ENCODE data around the gene STX12.
"Not testable (repeated sequence)": the region's sequence is repeated elsewhere in the genome, so short reads cannot be mapped to it uniquely, and the experiment has no call there.

The STX12 gene

GRCh38 chr1:27776276-27776675, 3.3 kb downstream of the STX12 start:
- not testable (repeated sequence) for DNase-seq

- DNase-seq = no peak
Observed at GRCh38 chr1:27778056-27778455, 5.0 kb downstream of the STX12 start.

DNA sequence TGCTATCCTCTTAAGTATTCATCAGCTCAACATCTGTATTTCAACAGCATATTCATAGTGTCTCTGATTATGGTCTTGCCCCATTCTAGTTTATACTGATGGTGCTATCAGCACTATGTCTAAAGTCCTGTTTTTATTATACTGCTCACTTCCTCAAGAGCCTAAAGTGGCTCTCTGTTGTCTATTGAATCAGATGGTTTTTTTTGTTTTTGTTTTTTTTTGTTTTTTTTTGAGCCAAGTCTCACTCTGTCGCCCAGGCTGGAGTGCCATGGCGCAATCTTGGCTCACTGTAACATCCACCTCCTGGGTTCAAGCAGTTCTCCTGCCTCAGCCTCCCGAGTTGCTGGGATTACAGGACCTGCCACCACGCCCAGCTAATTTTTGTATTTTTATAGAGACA, 6.1 kb downstream of the STX12 start:
- DNase-seq = no peak

DNA sequence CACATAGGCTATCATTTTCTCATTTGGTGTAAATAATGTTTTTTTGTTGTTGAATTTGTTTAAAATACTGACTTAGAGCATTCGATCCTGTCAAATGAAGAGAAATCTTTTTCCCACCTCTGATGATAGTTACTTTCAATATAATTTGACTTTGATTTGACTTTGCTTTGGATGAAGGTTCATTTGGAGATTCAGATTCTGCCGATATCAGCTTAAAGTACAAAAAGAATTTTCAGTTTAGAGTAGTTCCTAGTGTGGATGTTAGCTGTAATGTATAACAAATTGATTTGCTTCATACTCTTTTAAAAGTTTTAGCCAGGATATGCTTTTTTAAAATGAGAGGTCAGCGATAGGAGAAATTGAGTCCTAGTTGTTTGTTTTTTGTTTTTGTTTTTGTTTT, 9.9 kb downstream of the STX12 start:
- DNase-seq = no peak

DNA sequence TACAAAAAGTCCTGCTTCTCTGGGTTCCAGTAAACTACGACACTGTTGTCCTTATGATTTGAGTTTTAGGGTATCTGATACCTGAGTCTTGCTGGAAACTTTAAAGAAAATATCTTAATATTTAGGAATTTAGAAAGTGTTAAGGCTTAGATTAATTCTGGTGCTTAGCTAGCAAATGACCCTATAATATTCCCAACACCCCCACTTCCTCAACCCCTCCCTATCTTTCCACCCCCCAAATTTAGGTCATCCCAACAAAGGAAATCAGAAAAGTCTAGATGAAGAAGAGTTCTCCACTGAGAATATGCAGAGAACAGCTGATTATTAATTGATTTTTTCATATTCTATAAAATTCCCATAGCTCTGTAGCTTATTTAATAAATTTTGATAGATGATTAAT, 11.7 kb downstream of the STX12 start:
- DNase-seq = no peak

DNA sequence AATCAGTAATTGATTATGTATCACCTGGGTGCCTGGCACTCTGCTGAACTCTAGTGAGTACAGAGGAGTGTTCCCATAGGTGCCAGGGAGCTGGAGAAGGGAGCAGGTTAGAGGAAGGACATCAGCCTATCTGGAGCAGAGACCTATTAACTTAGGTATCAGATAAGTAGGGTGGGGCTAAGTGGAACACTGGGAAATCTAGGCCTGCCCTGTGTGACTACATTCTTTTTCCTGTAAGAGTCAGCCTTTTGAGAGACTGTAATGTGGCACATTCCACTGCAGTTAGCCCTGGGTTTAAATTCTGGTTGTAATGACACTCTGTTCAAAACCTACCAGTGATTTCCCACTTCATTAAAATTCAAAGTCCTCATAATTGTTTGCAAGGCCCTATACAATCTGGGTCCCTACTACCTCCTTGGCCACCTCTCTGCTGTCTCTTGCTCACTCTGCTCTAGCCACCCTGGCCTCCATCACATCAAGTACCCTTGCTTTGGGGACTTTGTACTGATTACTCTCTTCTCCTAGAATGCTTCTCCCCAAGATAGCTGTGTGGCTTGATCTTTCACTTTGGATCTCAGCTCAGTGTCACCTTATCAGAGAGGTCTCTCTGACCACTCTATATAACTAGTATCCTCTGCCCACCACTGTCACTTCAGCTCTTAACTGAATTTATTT, 12.9 kb downstream of the STX12 start:
- DNase-seq = no peak

GRCh38 chr1:27787895-27788294, 14.9 kb downstream of the STX12 start:
- no peak for DNase-seq

GRCh38 chr1:27789540-27790041, 16.6 kb downstream of the STX12 start:
- DNase-seq = no peak

GRCh38 chr1:27790270-27790669, 17.3 kb downstream of the STX12 start:
- DNase-seq = not testable (repeated sequence)

GRCh38 chr1:27795601-27796000, 22.6 kb downstream of the STX12 start:
- DNase-seq = no peak

GRCh38 chr1:27804791-27805190, 31.8 kb downstream of the STX12 start:
- no peak for DNase-seq

DNA sequence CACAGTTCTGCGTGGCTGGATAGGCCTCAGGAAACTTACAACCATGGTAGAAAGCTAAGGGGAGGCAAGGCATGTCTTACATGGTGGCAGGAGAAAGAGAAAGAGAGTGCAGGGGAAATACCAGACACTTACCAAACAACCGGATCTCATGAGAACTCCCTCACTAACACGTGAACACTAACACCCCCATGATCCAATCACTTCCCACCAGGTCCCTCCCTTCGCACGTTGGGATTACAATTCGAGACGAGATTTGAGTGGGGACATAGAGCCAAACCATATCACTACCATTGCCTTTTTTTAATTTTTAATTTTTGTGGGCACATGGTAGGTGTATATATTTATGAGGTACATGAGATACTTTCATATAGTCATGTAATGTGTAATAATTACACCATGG, 33.7 kb downstream of the STX12 start:
- no peak for DNase-seq

GRCh38 chr1:27807385-27807784, 34.4 kb downstream of the STX12 start:
- DNase-seq = no peak

GRCh38 chr1:27808131-27808530, 35.1 kb downstream of the STX12 start:
- not testable (repeated sequence) for DNase-seq

GRCh38 chr1:27809883-27810282, 36.9 kb downstream of the STX12 start:
- DNase-seq = no peak

DNA sequence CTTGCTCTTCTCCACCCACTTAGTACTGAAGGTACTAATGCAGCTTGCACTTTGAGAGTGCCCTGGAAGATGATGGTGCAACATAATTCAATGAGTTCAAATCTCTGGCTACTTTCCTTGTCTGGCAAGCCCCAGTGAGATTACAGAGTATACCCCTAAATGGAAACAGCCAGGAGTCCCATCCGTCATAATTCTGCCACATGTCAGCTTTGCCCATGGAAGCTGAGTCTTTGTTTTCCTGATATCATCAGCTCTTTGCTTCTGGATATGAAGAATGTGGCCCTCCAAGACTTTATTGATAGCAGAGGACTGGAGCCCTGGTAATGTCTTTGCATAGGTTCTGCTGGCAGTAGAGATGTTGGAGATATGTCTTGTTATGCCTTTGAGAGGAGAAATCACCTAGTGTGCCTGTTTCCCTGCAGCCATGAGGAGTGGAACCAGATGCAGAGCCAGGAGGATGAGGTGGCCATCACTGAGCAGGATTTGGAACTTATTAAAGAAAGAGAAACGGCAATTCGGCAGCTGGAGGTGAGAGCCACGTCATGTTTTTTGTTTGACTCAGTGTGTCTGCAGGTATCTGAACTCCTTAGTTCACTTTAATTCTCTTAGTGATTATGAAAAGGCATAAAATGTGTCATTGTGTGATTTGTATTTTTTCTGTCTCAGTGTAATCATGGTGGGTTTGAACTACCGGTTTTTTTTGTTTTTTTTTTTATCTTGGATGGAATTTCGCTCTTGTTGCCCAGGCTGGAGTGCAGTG, 38.9 kb downstream of the STX12 start:
- DNase-seq = no peak

DNA sequence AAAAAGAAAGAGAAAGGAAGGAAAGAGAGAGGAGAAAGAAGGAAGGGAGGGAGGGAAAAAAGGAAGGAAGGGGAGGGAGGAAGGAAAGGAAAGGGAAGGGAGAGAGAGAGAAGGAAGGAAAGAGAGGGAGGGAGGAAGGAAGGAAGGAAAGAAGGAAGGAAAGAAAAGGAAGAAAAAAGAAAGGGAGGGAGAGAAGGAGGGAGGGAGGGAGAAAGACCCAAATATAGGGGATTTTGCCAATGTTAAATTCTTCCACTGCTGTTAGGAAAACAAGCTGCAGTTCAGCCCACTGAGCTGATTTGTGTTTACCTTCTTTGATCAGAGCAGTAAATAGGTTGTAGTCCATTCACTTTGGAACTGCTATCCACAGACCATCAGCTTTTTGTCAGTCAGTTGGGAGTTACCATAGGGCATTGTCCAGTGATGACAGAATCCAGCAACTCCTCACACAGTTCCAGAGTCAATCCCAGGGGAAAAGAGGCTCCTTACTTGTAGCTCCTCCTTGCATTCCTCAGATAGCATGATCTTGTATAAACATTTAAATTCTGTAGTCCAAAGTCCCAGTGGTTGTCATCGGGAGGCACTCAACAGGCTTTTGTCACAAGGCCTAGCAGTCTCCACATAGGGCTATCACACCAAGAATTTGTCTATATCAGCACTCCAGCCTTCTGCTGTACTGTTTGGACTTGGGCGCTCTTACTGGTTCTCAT, 44.1 kb downstream of the STX12 start:
- DNase-seq = no peak

DNA sequence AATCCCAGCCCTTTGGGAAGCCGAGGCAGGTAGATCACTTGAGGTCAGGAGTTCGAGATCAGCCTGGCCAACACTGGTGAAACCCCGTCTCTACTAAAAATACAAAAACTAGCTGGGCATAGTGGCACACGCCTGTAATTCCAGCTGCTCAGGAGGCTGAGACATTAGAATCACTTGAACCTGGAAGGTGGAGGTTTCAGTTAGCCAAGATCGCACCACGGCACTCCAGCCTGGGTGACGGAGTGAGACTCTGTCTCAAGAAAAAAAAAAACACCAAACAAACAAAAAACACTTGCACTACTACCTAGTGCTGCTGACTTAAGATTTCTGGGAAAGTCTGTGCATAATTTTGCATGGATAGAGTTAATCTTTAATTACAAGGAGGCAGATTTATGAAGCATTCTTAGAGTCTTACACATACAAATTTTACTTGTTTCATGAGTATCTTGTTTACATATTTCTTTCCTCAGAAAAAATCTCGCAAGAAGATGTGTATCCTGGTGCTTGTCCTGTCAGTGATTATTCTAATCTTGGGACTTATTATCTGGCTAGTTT, 48.8 kb downstream of the STX12 start:
- no peak for DNase-seq

- no peak for DNase-seq
Observed at GRCh38 chr1:27823784-27824183, 50.8 kb downstream of the STX12 start.

DNA sequence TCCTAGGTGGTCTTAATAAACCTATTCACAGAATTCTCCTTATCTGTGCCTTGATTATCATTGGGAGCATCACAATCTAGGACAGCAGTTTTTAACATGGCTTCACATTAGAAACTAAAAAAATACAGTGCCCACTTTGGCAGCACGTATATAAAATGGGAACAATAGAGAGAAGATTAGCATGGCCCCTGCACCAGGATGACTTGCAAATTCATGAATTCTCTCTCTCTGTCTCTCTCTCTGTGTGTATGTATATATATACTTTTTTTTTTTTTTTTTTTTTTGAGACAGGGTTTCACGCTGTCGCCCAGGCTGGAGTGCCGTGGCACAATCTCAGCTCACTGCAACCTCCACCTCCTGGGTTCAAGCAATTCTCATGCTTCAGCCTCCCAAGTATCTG, 51.4 kb downstream of the STX12 start:
- DNase-seq = no peak

DNA sequence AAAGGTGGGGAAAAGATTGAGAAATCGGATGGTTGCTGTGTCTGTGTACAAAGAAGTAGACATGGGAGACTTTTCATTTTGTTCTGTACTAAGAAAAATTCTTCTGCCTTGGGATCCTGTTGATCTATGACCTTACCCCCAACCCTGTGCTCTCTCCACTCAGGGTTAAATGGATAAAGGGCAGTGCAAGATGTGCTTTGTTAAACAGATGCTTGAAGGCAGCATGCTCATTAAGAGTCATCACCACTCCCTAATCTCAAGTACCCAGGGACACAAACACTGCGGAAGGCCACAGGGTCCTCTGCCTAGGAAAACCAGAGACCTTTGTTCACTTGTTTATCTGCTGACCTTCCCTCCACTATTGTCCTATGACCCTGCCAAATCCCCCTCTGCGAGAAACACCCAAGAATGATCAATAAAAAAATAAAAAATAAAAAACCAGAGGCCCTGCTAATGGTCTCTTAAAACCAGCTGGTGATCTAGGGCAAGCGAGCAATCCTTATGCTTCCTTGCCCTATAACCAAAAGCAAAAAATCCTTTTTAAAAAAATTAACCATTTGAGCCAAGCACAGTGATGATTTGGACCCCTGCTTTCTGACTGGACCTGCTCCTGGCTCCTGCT, 56.4 kb downstream of the STX12 start:
- not testable (repeated sequence) for DNase-seq

- peak; percentile 96 for DNase-seq
Observed at GRCh38 chr1:27830621-27831440, 57.8 kb downstream of the STX12 start, which contains the start of gene PPP1R8. Gene PPP1R8 (plus strand): TSS chr1:27830782. CDS start chr1:27830836, 54 bp downstream.

All from NCI-H1930 (cell line).